ENCODE results near the gene FKBP2. TPM values are rescaled to one million over a fixed set of nuclear protein-coding genes. Genes with fewer than 3 reads are reported as not detected.

The FKBP2 gene
- total and polyA plus RNA-seq, 2 of the 13 experiments (the other 11 are each of a cell fraction or from before 2014, with no cell fraction given), result 30.1 to 53.3 TPM

DNA sequence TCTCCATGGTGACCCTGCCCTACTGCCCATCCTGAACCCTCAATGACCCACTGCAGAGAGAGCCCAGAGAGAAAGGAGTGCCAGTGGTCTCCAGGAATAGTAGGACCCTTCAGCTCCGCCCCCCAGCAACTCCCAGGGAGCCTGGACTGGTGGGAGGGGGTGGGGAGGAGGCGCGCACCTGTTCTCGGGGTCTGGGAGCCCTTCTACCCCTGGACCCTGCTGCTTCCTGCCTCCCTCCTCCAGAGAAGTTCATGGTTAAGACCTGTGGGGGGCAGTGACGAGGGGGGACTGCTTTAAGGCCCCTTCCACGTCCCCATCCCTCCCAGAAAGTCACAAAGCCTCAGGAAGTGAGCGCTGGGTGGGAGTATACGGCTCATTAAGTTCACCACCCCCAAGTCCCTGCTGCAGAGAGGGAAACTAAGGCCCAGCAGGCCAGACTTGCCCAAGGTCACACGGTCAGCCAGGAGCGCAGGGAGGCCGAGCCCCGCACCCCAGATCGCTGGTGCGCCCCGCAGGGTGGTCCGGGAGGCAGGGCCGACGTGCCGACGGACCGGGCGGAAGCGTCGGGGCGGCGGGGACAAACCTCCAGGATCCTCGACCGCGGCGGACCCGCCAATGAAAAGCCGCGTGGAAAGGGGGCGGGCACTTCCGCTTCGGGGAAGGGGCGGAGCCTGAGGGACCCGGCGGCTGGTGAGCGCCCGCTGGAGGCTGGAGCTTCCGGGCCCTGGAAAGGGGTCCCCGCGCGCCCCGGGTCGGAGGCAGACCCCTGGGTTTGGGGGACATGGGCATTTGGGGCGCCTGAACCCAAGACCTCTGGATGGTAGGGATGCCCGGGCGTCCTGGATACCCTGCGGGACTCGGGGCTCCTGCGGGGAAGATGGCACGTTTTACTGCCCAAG is 15.0 kb upstream of the FKBP2 start, which contains the start of the genes NUDT22 and TRPT1 (continued):
- TF ChIP-seq ZNF44 (CRISPR knock-in tag; IDR thresholded peaks at IDR 0.05), result no peak; the same call in 1 of the 2 replicates
- no peak for TF ChIP-seq NBN (conservative IDR thresholded peaks at IDR 0.05)
- TF ChIP-seq, protein P1, sequence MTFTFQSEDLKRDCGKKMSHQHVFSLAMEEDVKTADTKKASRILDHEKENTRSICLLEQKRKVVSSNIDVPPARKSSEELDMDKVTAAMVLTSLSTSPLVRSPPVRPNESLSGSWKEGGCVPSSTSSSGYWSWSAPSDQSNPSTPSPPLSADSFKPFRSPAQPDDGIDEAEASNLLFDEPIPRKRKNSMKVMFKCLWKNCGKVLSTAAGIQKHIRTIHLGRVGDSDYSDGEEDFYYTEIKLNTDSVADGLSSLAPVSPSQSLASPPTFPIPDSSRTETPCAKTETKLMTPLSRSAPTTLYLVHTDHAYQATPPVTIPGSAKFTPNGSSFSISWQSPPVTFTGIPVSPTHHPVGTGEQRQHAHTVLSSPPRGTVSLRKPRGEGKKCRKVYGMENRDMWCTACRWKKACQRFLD (CRISPR knock-in tag; IDR thresholded peaks at IDR 0.05; ENCODE audit: borderline replicate concordance), result no peak
- no peak for TF ChIP-seq SIN3B (IDR thresholded peaks at IDR 0.05; ENCODE audit: low read length)
- TF ChIP-seq TERF1 (CRISPR knock-in tag; IDR thresholded peaks at IDR 0.05), result no peak
- TF ChIP-seq DPF2 (CRISPR knock-in tag; IDR thresholded peaks at IDR 0.05; ENCODE audit: borderline replicate concordance, low read depth), result no peak
- TF ChIP-seq ZNF788 (CRISPR knock-in tag; IDR thresholded peaks at IDR 0.05; ENCODE audit: borderline replicate concordance), result 0 out of 2 replicates have a peak, but pooled peaks have one; percentile 79
- TF ChIP-seq THAP11 (CRISPR knock-in tag; IDR thresholded peaks at IDR 0.05), result peak; percentile 85
- TF ChIP-seq, protein P2, sequence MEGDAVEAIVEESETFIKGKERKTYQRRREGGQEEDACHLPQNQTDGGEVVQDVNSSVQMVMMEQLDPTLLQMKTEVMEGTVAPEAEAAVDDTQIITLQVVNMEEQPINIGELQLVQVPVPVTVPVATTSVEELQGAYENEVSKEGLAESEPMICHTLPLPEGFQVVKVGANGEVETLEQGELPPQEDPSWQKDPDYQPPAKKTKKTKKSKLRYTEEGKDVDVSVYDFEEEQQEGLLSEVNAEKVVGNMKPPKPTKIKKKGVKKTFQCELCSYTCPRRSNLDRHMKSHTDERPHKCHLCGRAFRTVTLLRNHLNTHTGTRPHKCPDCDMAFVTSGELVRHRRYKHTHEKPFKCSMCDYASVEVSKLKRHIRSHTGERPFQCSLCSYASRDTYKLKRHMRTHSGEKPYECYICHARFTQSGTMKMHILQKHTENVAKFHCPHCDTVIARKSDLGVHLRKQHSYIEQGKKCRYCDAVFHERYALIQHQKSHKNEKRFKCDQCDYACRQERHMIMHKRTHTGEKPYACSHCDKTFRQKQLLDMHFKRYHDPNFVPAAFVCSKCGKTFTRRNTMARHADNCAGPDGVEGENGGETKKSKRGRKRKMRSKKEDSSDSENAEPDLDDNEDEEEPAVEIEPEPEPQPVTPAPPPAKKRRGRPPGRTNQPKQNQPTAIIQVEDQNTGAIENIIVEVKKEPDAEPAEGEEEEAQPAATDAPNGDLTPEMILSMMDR (CRISPR knock-in tag; IDR thresholded peaks at IDR 0.05), result peak; percentile 65
- no peak for TF ChIP-seq ZNF737 (CRISPR knock-in tag; IDR thresholded peaks at IDR 0.05; ENCODE audit: borderline replicate concordance)
- no peak; the same call in 1 of the 2 replicates for TF ChIP-seq HIVEP1 (CRISPR knock-in tag; IDR thresholded peaks at IDR 0.05)
- TF ChIP-seq FUBP1 (CRISPR knock-in tag; IDR thresholded peaks at IDR 0.05; ENCODE audit: borderline replicate concordance), result no peak
- peak; percentile 64 for TF ChIP-seq ELF4 (CRISPR knock-in tag; IDR thresholded peaks at IDR 0.05; ENCODE audit: borderline replicate concordance)
- TF ChIP-seq ZNF180 (CRISPR knock-in tag; IDR thresholded peaks at IDR 0.05; ENCODE audit: borderline replicate concordance, low read depth), result no peak
- TF ChIP-seq, protein P3, sequence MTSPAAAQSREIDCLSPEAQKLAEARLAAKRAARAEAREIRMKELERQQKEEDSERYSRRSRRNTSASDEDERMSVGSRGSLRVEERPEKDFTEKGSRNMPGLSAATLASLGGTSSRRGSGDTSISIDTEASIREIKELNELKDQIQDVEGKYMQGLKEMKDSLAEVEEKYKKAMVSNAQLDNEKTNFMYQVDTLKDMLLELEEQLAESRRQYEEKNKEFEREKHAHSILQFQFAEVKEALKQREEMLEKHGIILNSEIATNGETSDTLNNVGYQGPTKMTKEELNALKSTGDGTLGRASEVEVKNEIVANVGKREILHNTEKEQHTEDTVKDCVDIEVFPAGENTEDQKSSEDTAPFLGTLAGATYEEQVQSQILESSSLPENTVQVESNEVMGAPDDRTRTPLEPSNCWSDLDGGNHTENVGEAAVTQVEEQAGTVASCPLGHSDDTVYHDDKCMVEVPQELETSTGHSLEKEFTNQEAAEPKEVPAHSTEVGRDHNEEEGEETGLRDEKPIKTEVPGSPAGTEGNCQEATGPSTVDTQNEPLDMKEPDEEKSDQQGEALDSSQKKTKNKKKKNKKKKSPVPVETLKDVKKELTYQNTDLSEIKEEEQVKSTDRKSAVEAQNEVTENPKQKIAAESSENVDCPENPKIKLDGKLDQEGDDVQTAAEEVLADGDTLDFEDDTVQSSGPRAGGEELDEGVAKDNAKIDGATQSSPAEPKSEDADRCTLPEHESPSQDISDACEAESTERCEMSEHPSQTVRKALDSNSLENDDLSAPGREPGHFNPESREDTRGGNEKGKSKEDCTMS (CRISPR knock-in tag; conservative IDR thresholded peaks at IDR 0.05), result no peak
- no peak for TF ChIP-seq HCFC1 (IDR thresholded peaks at IDR 0.05; ENCODE audit: low read depth, low read length)
- no peak for TF ChIP-seq RBM22 (optimal IDR thresholded peaks at IDR 0.05; ENCODE audit: low read length)
- TF ChIP-seq RFXAP (CRISPR knock-in tag; IDR thresholded peaks at IDR 0.05; ENCODE audit: borderline replicate concordance), result no peak
- no peak for TF ChIP-seq NFE2 (CRISPR knock-in tag; IDR thresholded peaks at IDR 0.05)
- peak; percentile 8 for TF ChIP-seq GATAD2A (CRISPR knock-in tag; IDR thresholded peaks at IDR 0.05)
- no peak; the same call in 1 of the 2 replicates for TF ChIP-seq ZNF615 (CRISPR knock-in tag; IDR thresholded peaks at IDR 0.05; ENCODE audit: borderline replicate concordance)

Data from HepG2 (cell line).